GM21737 (cell line): ENCODE results near the gene FLAD1.
A peak's percentile ranks its signal among the peaks of the same experiment; 100 is the strongest.
"Not testable (repeated sequence)": the region's sequence is repeated elsewhere in the genome, so short reads cannot be mapped to it uniquely, and the experiment has no call there.

ENCODE experiments used
- ATAC-seq: cut with Tn5 transposase; IDR thresholded peaks from one replicate; pipeline ENCODE4 v1.9.1; 2021; ENCODE audit warnings: mild to moderate bottlenecking, moderate library complexity; ENCODE audit not compliant: unreplicated experiment

FLAD1 gene

GRCh38 chr1:154967331-154967950, 15.7 kb upstream of the FLAD1 start:
- no peak for ATAC-seq

DNA sequence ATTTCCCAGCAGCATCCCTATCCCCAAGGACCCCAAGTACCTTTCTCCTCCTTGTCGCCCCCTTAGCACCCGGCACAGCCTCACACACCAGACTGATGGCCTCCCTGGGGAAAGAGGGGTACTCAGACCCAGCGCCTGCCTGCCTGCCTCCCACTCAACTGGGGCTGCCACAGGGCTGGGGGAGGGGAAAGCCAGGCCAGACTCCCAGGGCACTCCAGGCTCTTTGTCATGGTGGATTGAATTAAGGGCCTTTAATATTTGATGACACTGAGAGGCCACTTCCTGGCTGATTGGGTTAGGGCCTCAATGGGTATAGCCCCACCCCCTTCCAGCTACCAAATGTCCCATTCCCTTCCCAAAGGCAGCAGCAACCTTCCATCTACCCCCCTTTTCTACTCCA, 14.4 kb upstream of the FLAD1 start:
- no peak for ATAC-seq

DNA sequence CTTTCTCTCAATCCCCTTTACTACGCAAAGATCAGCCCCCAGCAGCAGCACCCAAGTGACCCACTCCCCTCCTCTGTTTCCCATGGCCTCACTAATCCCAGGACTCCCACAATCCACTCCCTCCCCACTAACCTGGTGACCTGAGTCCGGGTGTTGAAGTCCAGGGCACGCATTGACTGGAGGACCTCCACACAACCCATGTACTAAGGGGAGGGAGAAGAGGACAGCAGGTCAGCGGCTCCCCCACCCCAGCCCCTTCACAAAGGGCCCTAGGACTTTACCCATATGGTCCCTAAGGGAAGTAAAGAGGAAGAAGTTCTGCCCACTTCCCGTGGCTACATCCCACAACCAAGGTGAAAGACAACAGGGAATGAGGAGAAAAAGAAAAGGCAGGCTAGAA, 13.9 kb upstream of the FLAD1 start:
- ATAC-seq: no peak

GRCh38 chr1:154969860-154970452, 13.2 kb upstream of the FLAD1 start:
- ATAC-seq: no peak

DNA sequence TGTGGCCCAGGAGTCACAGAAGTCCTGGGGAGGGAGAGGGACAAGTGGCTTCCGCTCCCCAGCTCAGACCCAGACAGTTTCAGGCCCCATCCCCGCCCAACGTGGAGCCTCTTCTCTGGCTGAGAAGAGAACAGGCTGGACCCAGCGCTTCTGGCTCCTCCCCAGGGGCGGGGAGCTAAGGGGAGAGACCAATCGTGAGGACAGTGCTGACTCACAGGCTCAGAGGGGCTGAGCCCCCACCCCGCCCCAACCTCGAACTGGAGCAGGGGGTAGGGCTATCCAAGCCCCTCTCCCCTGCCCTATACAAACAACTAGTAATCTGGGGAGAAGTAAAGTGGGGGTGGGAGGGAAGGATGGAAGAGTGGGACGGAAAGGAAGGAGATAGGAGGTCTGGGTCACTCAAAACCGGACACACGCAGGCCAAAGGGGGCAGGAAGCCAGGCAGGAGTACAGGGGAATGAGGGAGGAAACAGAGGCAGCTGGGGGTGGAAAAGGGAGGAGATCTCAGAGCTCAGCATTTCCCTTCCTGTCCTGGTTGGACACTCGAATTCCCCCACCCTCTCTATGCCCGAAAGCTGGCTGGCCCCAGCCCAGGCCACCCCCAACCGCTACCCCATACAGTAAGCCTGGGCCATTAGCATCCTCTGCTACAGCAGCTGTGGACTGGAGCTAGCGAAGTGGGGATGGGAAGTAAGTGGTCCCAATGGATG, 12.4 kb upstream of the FLAD1 start, which contains the start of gene SHC1:
TSS of gene SHC1 (minus strand) at position 117 of the 710 bp plus-strand sequence. CDS start 221 bp downstream, outside the sequence.
- no peak for ATAC-seq

DNA sequence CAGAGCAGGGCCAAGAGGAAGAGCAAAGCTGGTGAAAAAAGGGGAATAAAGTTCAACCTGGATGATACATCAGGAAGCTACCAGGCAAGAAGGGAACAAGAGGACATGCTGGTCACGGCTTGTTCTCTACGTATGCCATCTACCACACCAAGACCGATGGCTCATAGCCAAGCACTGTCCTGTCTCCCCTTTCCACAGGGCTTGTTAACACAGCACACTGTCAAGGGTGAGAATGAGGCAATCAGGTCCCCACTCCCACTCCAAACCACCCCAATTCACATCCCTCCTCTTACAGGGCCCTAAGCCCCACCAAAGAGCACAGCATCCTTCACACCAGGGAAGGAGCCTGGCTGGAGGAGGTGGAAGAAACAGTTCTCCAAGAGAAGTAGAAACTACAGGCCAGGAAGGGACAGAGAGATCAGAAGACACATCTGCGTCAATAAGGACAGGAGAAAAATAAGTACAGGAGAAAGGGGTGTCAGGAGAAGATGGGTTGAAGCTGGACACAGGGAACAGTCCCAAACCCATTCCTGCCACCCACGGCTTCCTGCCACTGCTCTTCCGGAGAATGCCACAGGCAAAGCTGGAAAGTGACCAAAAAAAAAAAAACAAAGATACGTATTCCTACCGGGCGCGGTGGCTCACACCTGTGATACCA, 11.7 kb upstream of the FLAD1 start:
- ATAC-seq: no peak

DNA sequence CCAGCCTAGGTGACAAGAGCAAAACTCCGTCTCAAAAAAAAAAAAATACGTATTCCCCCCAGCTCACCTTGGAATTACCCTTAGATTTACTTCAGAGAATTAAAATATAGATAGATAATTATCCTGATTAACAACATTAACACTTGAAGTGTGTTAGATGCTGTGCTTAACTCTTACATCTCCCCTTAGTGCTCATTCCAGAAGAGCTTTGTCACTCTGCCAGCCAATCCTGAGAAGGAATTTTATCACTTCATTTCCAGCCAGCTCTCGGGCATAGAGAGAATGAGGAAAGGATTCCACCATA, 11.0 kb upstream of the FLAD1 start:
- no peak for ATAC-seq

- ATAC-seq: no peak
These were observed 10.4 kb upstream of the FLAD1 start for GRCh38 chr1:154972517-154973343.

GRCh38 chr1:154973344-154974101, 9.6 kb upstream of the FLAD1 start:
- ATAC-seq: peak; percentile 15

- peak; percentile 69 for ATAC-seq
These were observed 8.9 kb upstream of the FLAD1 start, which contains the start of gene CKS1B for GRCh38 chr1:154974102-154974807. Gene CKS1B (plus strand): TSS chr1:154974681. CDS start chr1:154974746, 65 bp downstream.

DNA sequence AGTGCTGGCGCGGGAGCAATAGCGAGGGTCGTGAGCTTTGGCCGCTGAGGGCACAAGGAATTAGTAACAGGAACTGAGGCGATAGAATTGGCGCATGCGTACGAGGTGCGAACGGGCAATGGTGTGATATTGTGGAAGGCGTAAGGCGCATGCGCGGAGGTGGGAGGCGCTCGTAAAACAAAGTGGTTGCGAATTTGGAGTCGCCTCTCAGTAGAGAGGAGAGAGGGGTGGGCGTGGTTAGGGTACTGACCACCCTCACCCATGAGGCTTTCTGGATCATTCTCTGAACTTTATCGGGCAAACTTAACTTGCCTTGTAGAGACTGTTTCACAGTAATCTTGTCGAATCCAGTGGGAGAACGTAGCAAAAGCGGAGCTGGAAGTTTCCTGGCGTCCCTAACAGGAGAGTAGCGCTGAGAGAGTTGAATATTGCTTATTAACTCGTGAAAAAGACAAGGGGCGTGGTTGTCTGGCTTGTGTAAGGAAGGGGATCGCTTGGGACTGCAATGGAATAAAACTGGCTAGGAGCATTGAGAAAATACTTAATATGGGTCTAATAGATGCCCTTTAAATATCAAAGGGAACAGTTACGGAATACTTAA, 8.2 kb upstream of the FLAD1 start:
- peak; percentile 41 for ATAC-seq

- ATAC-seq: no peak
These were observed 7.6 kb upstream of the FLAD1 start for GRCh38 chr1:154975409-154976059.

GRCh38 chr1:154977762-154978161, 5.4 kb upstream of the FLAD1 start:
- not testable (repeated sequence) for ATAC-seq

- ATAC-seq: no peak
These were observed 4.8 kb upstream of the FLAD1 start for GRCh38 chr1:154978360-154978759.

DNA sequence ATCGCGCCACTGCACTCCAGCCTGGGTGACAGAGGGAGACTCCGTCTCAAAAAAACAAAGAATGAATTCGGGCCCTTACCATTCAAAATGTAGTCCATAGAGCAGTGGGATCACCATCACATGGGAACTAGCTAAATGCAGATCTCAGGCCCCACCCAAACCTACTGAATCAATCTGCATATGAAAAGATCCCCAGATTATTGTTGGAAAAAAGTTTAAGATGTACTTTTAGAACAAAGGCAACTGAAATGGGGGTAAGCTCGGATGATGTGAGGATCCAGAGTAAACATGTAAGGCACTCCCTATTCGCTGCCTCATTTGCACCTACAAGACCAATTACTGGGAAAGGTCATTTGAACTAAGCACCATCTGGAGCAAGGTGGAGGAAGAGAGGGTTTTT, 803 bp upstream of the FLAD1 start:
- ATAC-seq: no peak

- ATAC-seq: no peak
These were observed 777 bp downstream of the FLAD1 start for GRCh38 chr1:154983776-154984466.

- ATAC-seq: not testable (repeated sequence)
These were observed 3.6 kb downstream of the FLAD1 start for GRCh38 chr1:154986736-154987135.

DNA sequence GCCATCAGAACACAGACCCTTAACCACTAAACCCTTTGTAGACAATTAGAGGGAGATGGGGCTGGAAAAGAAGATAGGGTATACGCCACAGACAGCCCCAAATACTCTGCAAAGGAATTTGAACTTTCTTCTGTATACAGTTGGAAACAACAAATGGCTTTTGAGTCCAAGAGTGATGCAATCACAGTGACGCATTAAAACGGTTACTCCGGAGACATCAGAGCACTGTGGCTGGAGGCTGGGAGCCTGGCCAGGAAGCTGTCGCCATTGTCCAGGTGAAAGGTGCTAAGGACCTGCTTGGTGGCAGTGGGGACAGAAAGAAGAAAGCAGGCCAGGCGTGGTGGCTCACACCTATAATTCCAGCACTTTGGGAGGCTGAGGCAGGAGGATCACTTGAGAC, 4.2 kb downstream of the FLAD1 start:
- no peak for ATAC-seq
